ENCODE measurements around the gene MLYCD. TPM values are rescaled to one million over a fixed set of nuclear protein-coding genes. Genes with fewer than 3 reads are reported as not detected.

The MLYCD gene
- total and polyA plus RNA-seq, 2 donors from 2014 or later = 8.8 to 9.1 TPM

- peaks cover 2 to 49% (median 39%) of the 10 kb centered on the region in 3 donors for H3K36me3 ChIP-seq (ENCODE audit: control insufficient read depth in 2 of 3, insufficient read depth in 3 of 3, low read length in 3 of 3)
- H3K4me3 ChIP-seq (ENCODE audit: low read length in 3 of 3) = no peak overlapping the region
- TF ChIP-seq, protein P1, sequence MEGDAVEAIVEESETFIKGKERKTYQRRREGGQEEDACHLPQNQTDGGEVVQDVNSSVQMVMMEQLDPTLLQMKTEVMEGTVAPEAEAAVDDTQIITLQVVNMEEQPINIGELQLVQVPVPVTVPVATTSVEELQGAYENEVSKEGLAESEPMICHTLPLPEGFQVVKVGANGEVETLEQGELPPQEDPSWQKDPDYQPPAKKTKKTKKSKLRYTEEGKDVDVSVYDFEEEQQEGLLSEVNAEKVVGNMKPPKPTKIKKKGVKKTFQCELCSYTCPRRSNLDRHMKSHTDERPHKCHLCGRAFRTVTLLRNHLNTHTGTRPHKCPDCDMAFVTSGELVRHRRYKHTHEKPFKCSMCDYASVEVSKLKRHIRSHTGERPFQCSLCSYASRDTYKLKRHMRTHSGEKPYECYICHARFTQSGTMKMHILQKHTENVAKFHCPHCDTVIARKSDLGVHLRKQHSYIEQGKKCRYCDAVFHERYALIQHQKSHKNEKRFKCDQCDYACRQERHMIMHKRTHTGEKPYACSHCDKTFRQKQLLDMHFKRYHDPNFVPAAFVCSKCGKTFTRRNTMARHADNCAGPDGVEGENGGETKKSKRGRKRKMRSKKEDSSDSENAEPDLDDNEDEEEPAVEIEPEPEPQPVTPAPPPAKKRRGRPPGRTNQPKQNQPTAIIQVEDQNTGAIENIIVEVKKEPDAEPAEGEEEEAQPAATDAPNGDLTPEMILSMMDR (IDR thresholded peaks at IDR 0.05; ENCODE audit: borderline replicate concordance, extremely low read depth, insufficient read depth) = no peak
- no peak overlapping the region for H3K9ac ChIP-seq (ENCODE audit: low read length in 3 of 3)
- no peaks in the 10 kb centered on the region for H3K4me1 ChIP-seq (ENCODE audit: control insufficient read depth in 2 of 3, insufficient read depth in 2 of 3, low read depth in 1 of 3, low read length in 3 of 3)
- no peak overlapping the region for H3K27ac ChIP-seq (ENCODE audit: low read depth in 2 of 2, low read length in 2 of 2)
- H3K9me3 ChIP-seq (ENCODE audit: control insufficient read depth in 2 of 3, insufficient read depth in 1 of 3, low read length in 3 of 3) = no peaks in the 10 kb centered on the region
- DNase-seq = peak in 2 of 5 donors; percentile 39 to 47
- FAIRE-seq = no peak
- intact Hi-C loops (cut with DNase I) = no loop called here
- no peaks in the 10 kb centered on the region for H3K27me3 ChIP-seq (ENCODE audit: control insufficient read depth, insufficient read depth, low read length)
Observed at GRCh38 chr16:83912519-83913244, 13.8 kb downstream of the MLYCD start.

GRCh38 chr16:83913245-83913633 lies 14.3 kb downstream of the MLYCD start:
- no peaks in the 10 kb centered on the region for H3K27me3 ChIP-seq (ENCODE audit: control insufficient read depth, insufficient read depth, low read length)
- peaks cover 4 to 48% (median 43%) of the 10 kb centered on the region in 3 donors for H3K36me3 ChIP-seq (ENCODE audit: control insufficient read depth in 2 of 3, insufficient read depth in 3 of 3, low read length in 3 of 3)
- no peak overlapping the region for H3K9ac ChIP-seq (ENCODE audit: low read length in 3 of 3)
- DNase-seq (peak in 1 of 5 donors; percentile 29), FAIRE-seq (no peak)
- H3K9me3 ChIP-seq (ENCODE audit: control insufficient read depth in 2 of 3, insufficient read depth in 1 of 3, low read length in 3 of 3) = peaks cover 0 to under 1% (median 0%) of the 10 kb centered on the region in 3 donors
- TF ChIP-seq, protein P1 (IDR thresholded peaks at IDR 0.05; ENCODE audit: borderline replicate concordance, extremely low read depth, insufficient read depth) = no peak
- H3K4me1 ChIP-seq (ENCODE audit: control insufficient read depth in 2 of 3, insufficient read depth in 2 of 3, low read depth in 1 of 3, low read length in 3 of 3) = no peaks in the 10 kb centered on the region
- no peak overlapping the region for H3K27ac ChIP-seq (ENCODE audit: low read depth in 2 of 2, low read length in 2 of 2)
- intact Hi-C loops (cut with DNase I) = no loop called here
- no peak overlapping the region for H3K4me3 ChIP-seq (ENCODE audit: low read length in 3 of 3)

- DNase-seq (no peak), FAIRE-seq (no peak)
- Histone ChIP-seq H3K27ac (ENCODE audit: low read depth in 2 of 2, low read length in 2 of 2) (no peak overlapping the region), H3K4me3 (ENCODE audit: low read length in 3 of 3) (no peak overlapping the region), H3K27me3 (ENCODE audit: control insufficient read depth, insufficient read depth, low read length) (no peaks in the 10 kb centered on the region), H3K9ac (ENCODE audit: low read length in 3 of 3) (no peak overlapping the region), H3K9me3 (ENCODE audit: control insufficient read depth in 2 of 3, insufficient read depth in 1 of 3, low read length in 3 of 3) (peaks cover 0 to 1% (median 0%) of the 10 kb centered on the region in 3 donors), H3K4me1 (ENCODE audit: control insufficient read depth in 2 of 3, insufficient read depth in 2 of 3, low read depth in 1 of 3, low read length in 3 of 3) (no peaks in the 10 kb centered on the region), H3K36me3 (ENCODE audit: control insufficient read depth in 2 of 3, insufficient read depth in 3 of 3, low read length in 3 of 3) (peaks cover 14 to 53% (median 46%) of the 10 kb centered on the region in 3 donors)
- TF ChIP-seq, protein P1 (IDR thresholded peaks at IDR 0.05; ENCODE audit: borderline replicate concordance, extremely low read depth, insufficient read depth) = no peak
- intact Hi-C loops (cut with DNase I) = no loop called here
Observed at GRCh38 chr16:83914091-83914710, 15.3 kb downstream of the MLYCD start.

Measured in kidney (tissue), 14 donors.